Fibroblast of upper back skin (primary cell): ENCODE results near the gene RPL41.
"Not testable (repeated sequence)": the region's sequence is repeated elsewhere in the genome, so short reads cannot be mapped to it uniquely, and the experiment has no call there.

Source experiments
- DNase-seq: peaks from one replicate; pipeline ENCODE4 v3.0.0-alpha.2; 2013

The RPL41 gene

GRCh38 chr12:56116267-56117081 is at the start of gene RPL41:
Gene RPL41 (plus strand): TSS chr12:56116633.
- peak; percentile 95 for DNase-seq

- peak; percentile 25 for DNase-seq
Measured at GRCh38 chr12:56071648-56072047, 44.8 kb upstream of the RPL41 start.

- no peak for DNase-seq
Measured at GRCh38 chr12:56074396-56074795, 42.0 kb upstream of the RPL41 start.

GRCh38 chr12:56077966-56078365 is 38.5 kb upstream of the RPL41 start:
- not testable (repeated sequence) for DNase-seq

GRCh38 chr12:56078427-56078826 is 38.0 kb upstream of the RPL41 start:
- no peak for DNase-seq

- DNase-seq, result peak; percentile 55
Measured at GRCh38 chr12:56078931-56079722, 37.3 kb upstream of the RPL41 start.

GRCh38 chr12:56079723-56080555 is 36.5 kb upstream of the RPL41 start, which contains the start of gene ERBB3:
Gene ERBB3 (plus strand): TSS chr12:56080165. CDS start chr12:56080301, 136 bp downstream.
- DNase-seq, result peak; percentile 72

- DNase-seq, result no peak
Measured at GRCh38 chr12:56080556-56081138, 35.8 kb upstream of the RPL41 start.

- DNase-seq, result no peak
Measured at GRCh38 chr12:56081393-56082347, 34.8 kb upstream of the RPL41 start.

- no peak for DNase-seq
Measured at GRCh38 chr12:56082382-56082781, 34.1 kb upstream of the RPL41 start.

- no peak for DNase-seq
Measured at GRCh38 chr12:56082967-56083366, 33.5 kb upstream of the RPL41 start.

- no peak for DNase-seq
Measured at GRCh38 chr12:56084958-56085543, 31.4 kb upstream of the RPL41 start.

- DNase-seq, result no peak
Measured at GRCh38 chr12:56086096-56086495, 30.3 kb upstream of the RPL41 start.

- DNase-seq, result peak; percentile 7
Measured at GRCh38 chr12:56086608-56087007, 29.8 kb upstream of the RPL41 start.

- no peak for DNase-seq
Measured at GRCh38 chr12:56087220-56087619, 29.2 kb upstream of the RPL41 start.

- DNase-seq, result no peak
Measured at GRCh38 chr12:56097738-56098137, 18.7 kb upstream of the RPL41 start.

- no peak for DNase-seq
Measured at GRCh38 chr12:56098592-56098991, 17.8 kb upstream of the RPL41 start.

GRCh38 chr12:56099787-56100186 is 16.6 kb upstream of the RPL41 start:
- DNase-seq, result no peak

- no peak for DNase-seq
Measured at GRCh38 chr12:56101045-56101444, 15.4 kb upstream of the RPL41 start.

GRCh38 chr12:56102683-56103065 is 13.8 kb upstream of the RPL41 start:
- no peak for DNase-seq
